ENCODE results near the gene GPR148.

Gene GPR148

DNA sequence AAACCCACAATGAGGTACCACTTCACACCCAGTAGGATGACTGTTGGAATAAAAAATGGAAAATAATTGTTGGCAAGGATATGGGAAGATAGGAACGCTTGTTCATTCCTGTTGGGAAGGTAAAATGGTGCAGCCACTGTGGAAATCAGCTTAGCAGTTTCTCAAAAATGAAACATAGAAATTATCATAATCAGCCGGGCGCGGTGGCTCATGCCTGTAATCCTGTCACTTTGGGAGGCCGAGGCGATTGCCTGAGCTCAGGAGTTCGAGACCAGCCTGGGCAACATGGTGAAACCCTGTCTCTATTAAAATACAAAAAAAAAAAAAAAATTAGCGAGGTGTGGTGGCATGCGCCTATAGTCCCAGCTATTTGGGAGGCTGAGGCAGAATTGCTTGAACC, 49.9 kb downstream of the GPR148 start:
- no peak for DNase-seq

All from GDM1 (cell line).